Stimulated activated naive B cell treated with anti-CD40 and anti-IgM and Interleukin-4, amounts not matched to agents 10 μg/mL and 1 μg/mL and 100 μg/mL, for 72 hours (primary cell): ENCODE measurements around the gene CACNB3.

Source experiments
- ATAC-seq, 2 donors: fragments of 150-1000 bp; cut with Tn5 transposase; replicated peaks; 2 replicates each; pipeline ENCODE4 v1.10.0; 2021; ENCODE audit warnings: moderate library complexity in 1 of 2
- DNase-seq: peaks from one replicate; pipeline ENCODE4 v3.0.0; 2021
- H3K27ac Mint-ChIP-seq: one replicate; pipeline ENCODE4 v1.8.0; 2022; ENCODE audit warnings: mild to moderate bottlenecking, mixed read lengths
- H3K27me3 Mint-ChIP-seq, 2 donors: one replicate each; pipeline ENCODE4 v1.8.0; 2022; ENCODE audit warnings: mixed read lengths in 2 of 2
- H3K36me3 Mint-ChIP-seq, 2 donors: one replicate each; pipeline ENCODE4 v1.8.0; 2022; ENCODE audit warnings: mixed read lengths in 2 of 2, mild to moderate bottlenecking in 1 of 2
- H3K4me1 Mint-ChIP-seq, 2 donors: one replicate each; pipeline ENCODE4 v1.8.0; 2022; ENCODE audit warnings: mixed read lengths in 2 of 2, mild to moderate bottlenecking in 1 of 2
- H3K4me3 Mint-ChIP-seq, 2 donors: one replicate each; pipeline ENCODE4 v1.8.0; 2022; ENCODE audit warnings: mild to moderate bottlenecking in 2 of 2, mixed read lengths in 2 of 2, moderate library complexity in 1 of 2
- H3K9me3 Mint-ChIP-seq, 2 donors: one replicate each; pipeline ENCODE4 v1.8.0; 2022; ENCODE audit warnings: mixed read lengths in 2 of 2, mild to moderate bottlenecking in 1 of 2

CACNB3 gene

GRCh38 chr12:48817873-48818830, at the start of gene CACNB3:
Gene CACNB3 (plus strand): TSS chr12:48818496. CDS start chr12:48818930, 434 bp downstream.
- peak; percentile 52 to 60 for ATAC-seq
- Mint-ChIP-seq H3K4me1 (peaks cover 19 to 57% of the 10 kb centered on the region in 2 donors), H3K4me3 (peak within 1 kb of the TSS; percentile 86 to 90), H3K36me3 (no peaks in the 10 kb centered on the region), H3K9me3 (no peaks in the 10 kb centered on the region), H3K27ac (no peak within 1 kb of the TSS), H3K27me3 (peaks cover 24 to 32% of the 10 kb centered on the region in 2 donors)
- DNase-seq = peak; percentile 49

- Mint-ChIP-seq H3K4me1 (peaks cover 6 to 12% of the 10 kb centered on the region in 2 donors), H3K27me3 (no peaks in the 10 kb centered on the region), H3K4me3 (no peak overlapping the region), H3K9me3 (no peaks in the 10 kb centered on the region), H3K36me3 (no peaks in the 10 kb centered on the region), H3K27ac (no peak overlapping the region)
- no peak for DNase-seq
- ATAC-seq = no peak
These were observed 49.6 kb upstream of the CACNB3 start for GRCh38 chr12:48768736-48769135.

- no peak for DNase-seq
- Mint-ChIP-seq H3K27me3 (no peaks in the 10 kb centered on the region), H3K4me1 (peaks cover 2 to 7% of the 10 kb centered on the region in 2 donors), H3K4me3 (no peak overlapping the region), H3K27ac (no peak overlapping the region), H3K36me3 (no peaks in the 10 kb centered on the region), H3K9me3 (no peaks in the 10 kb centered on the region)
- no peak for ATAC-seq
These were observed 47.5 kb upstream of the CACNB3 start for GRCh38 chr12:48770756-48771155.

- no peaks in the 10 kb centered on the region for H3K36me3 Mint-ChIP-seq
- DNase-seq = no peak
- no peaks in the 10 kb centered on the region for H3K9me3 Mint-ChIP-seq
- ATAC-seq = no peak
- no peaks in the 10 kb centered on the region for H3K4me1 Mint-ChIP-seq
- H3K4me3 Mint-ChIP-seq = no peak overlapping the region
- no peaks in the 10 kb centered on the region for H3K27me3 Mint-ChIP-seq
- H3K27ac Mint-ChIP-seq = no peak overlapping the region
These were observed 46.6 kb upstream of the CACNB3 start for GRCh38 chr12:48771588-48772112.

- ATAC-seq = no peak
- Mint-ChIP-seq H3K9me3 (no peaks in the 10 kb centered on the region), H3K27ac (no peak overlapping the region)
These were observed 44.6 kb upstream of the CACNB3 start for GRCh38 chr12:48773686-48774085.

GRCh38 chr12:48774516-48774915, 43.8 kb upstream of the CACNB3 start:
- ATAC-seq (no peak), DNase-seq (no peak)
- no peak overlapping the region for H3K4me3 Mint-ChIP-seq
- H3K27me3 Mint-ChIP-seq = no peaks in the 10 kb centered on the region
- no peaks in the 10 kb centered on the region for H3K9me3 Mint-ChIP-seq
- H3K27ac Mint-ChIP-seq = no peak overlapping the region
- H3K36me3 Mint-ChIP-seq = no peaks in the 10 kb centered on the region
- H3K4me1 Mint-ChIP-seq = peaks cover 0 to 2% of the 10 kb centered on the region in 2 donors

More at GRCh38 chr12:48773686-48774085, 44.6 kb upstream of the CACNB3 start:
- Mint-ChIP-seq H3K27me3 (no peaks in the 10 kb centered on the region), H3K4me3 (no peak overlapping the region), H3K4me1 (no peaks in the 10 kb centered on the region), H3K36me3 (no peaks in the 10 kb centered on the region)
- no peak for DNase-seq

GRCh38 chr12:48775299-48775698, 43.0 kb upstream of the CACNB3 start:
- no peak for ATAC-seq

GRCh38 chr12:48775991-48776649, 42.2 kb upstream of the CACNB3 start:
- Mint-ChIP-seq H3K4me3 (no peak overlapping the region), H3K36me3 (no peaks in the 10 kb centered on the region), H3K4me1 (peaks cover 5 to 10% of the 10 kb centered on the region in 2 donors), H3K27me3 (no peaks in the 10 kb centered on the region), H3K27ac (no peak overlapping the region), H3K9me3 (no peaks in the 10 kb centered on the region)
- ATAC-seq (no peak), DNase-seq (no peak)

More at GRCh38 chr12:48775299-48775698, 43.0 kb upstream of the CACNB3 start:
- no peak overlapping the region for H3K4me3 Mint-ChIP-seq
- H3K9me3 Mint-ChIP-seq = no peaks in the 10 kb centered on the region
- DNase-seq = no peak
- H3K36me3 Mint-ChIP-seq = no peaks in the 10 kb centered on the region
- peaks cover 5 to 10% of the 10 kb centered on the region in 2 donors for H3K4me1 Mint-ChIP-seq
- no peaks in the 10 kb centered on the region for H3K27me3 Mint-ChIP-seq
- H3K27ac Mint-ChIP-seq = no peak overlapping the region

- Mint-ChIP-seq H3K27ac (no peak overlapping the region), H3K9me3 (no peaks in the 10 kb centered on the region), H3K4me1 (peaks cover 5 to 10% of the 10 kb centered on the region in 2 donors), H3K36me3 (no peaks in the 10 kb centered on the region), H3K27me3 (no peaks in the 10 kb centered on the region), H3K4me3 (no peak overlapping the region)
- ATAC-seq (no peak), DNase-seq (no peak)
These were observed 41.3 kb upstream of the CACNB3 start for GRCh38 chr12:48776956-48777355.

- no peaks in the 10 kb centered on the region for H3K27me3 Mint-ChIP-seq
- no peaks in the 10 kb centered on the region for H3K9me3 Mint-ChIP-seq
- no peak overlapping the region for H3K4me3 Mint-ChIP-seq
- DNase-seq (no peak), ATAC-seq (no peak)
- H3K4me1 Mint-ChIP-seq = peaks cover 5 to 10% of the 10 kb centered on the region in 2 donors
- H3K27ac Mint-ChIP-seq = no peak overlapping the region
- H3K36me3 Mint-ChIP-seq = no peaks in the 10 kb centered on the region
These were observed 40.5 kb upstream of the CACNB3 start for GRCh38 chr12:48777501-48778400.

- ATAC-seq (peak; percentile 17 to 20), DNase-seq (no peak)
- H3K27me3 Mint-ChIP-seq = peaks cover 0 to 2% of the 10 kb centered on the region in 2 donors
- H3K36me3 Mint-ChIP-seq = no peaks in the 10 kb centered on the region
- peaks cover 5 to 10% of the 10 kb centered on the region in 2 donors for H3K4me1 Mint-ChIP-seq
- H3K9me3 Mint-ChIP-seq = no peaks in the 10 kb centered on the region
- peak overlapping the region; percentile 27 for H3K27ac Mint-ChIP-seq
- no peak overlapping the region for H3K4me3 Mint-ChIP-seq
These were observed 38.4 kb upstream of the CACNB3 start for GRCh38 chr12:48779869-48780268.

- H3K36me3 Mint-ChIP-seq = no peaks in the 10 kb centered on the region
- no peaks in the 10 kb centered on the region for H3K9me3 Mint-ChIP-seq
- H3K4me3 Mint-ChIP-seq = no peak overlapping the region
- no peak for DNase-seq
- H3K4me1 Mint-ChIP-seq = peaks cover 5 to 10% of the 10 kb centered on the region in 2 donors
- no peak overlapping the region for H3K27ac Mint-ChIP-seq
- peaks cover 0 to 6% of the 10 kb centered on the region in 2 donors for H3K27me3 Mint-ChIP-seq
- no peak for ATAC-seq
These were observed 37.8 kb upstream of the CACNB3 start for GRCh38 chr12:48780381-48781025.

GRCh38 chr12:48781750-48782456, 36.4 kb upstream of the CACNB3 start:
- H3K27ac Mint-ChIP-seq = no peak overlapping the region
- H3K4me3 Mint-ChIP-seq = no peak overlapping the region
- H3K27me3 Mint-ChIP-seq = peaks cover 11 to 13% of the 10 kb centered on the region in 2 donors
- DNase-seq = no peak
- peaks cover 5 to 10% of the 10 kb centered on the region in 2 donors for H3K4me1 Mint-ChIP-seq
- H3K9me3 Mint-ChIP-seq = no peaks in the 10 kb centered on the region
- ATAC-seq = no peak
- no peaks in the 10 kb centered on the region for H3K36me3 Mint-ChIP-seq
